HEK293 (cell line): ENCODE results near the gene ZNF619.
A peak's percentile ranks its signal among the peaks of the same experiment; 100 is the strongest.

Experiments
- AEBP2 ChIP-seq: fragments of 450-650 bp; formaldehyde crosslinking; IDR thresholded peaks from 2 replicates; pipeline ENCODE4 v1.5.1; 2016; ENCODE audit warnings: missing biosample characterization, missing genetic modification characterization, borderline replicate concordance
- CTCF ChIP-seq: fragments of 450-650 bp; formaldehyde crosslinking; IDR thresholded peaks from 2 replicates; pipeline ENCODE4 v1.5.1; 2016; ENCODE audit warnings: missing biosample characterization, missing genetic modification characterization
- KLF16 ChIP-seq: fragments of 450-650 bp; formaldehyde crosslinking; IDR thresholded peaks from 2 replicates; pipeline ENCODE4 v1.5.1; 2017; ENCODE audit warnings: missing biosample characterization, missing genetic modification characterization
- KLF17 ChIP-seq: fragments of 450-650 bp; formaldehyde crosslinking; IDR thresholded peaks from 2 replicates; pipeline ENCODE4 v1.5.1; 2016; ENCODE audit warnings: missing biosample characterization, missing genetic modification characterization
- MYNN ChIP-seq: fragments of 450-650 bp; formaldehyde crosslinking; IDR thresholded peaks from 2 replicates; pipeline ENCODE4 v1.5.1; 2016; ENCODE audit warnings: missing biosample characterization, missing genetic modification characterization, borderline replicate concordance
- PRDM6 ChIP-seq: fragments of 450-650 bp; formaldehyde crosslinking; IDR thresholded peaks from 2 replicates; pipeline ENCODE4 v1.5.1; 2017; ENCODE audit warnings: missing biosample characterization, missing genetic modification characterization
- YY1 ChIP-seq: fragments of 450-650 bp; formaldehyde crosslinking; IDR thresholded peaks from 2 replicates; pipeline ENCODE4 v1.5.1; 2018; ENCODE audit warnings: missing biosample characterization, missing genetic modification characterization
- YY2 ChIP-seq: fragments of 450-650 bp; formaldehyde crosslinking; IDR thresholded peaks from 2 replicates; pipeline ENCODE4 v1.5.1; 2016; ENCODE audit warnings: missing biosample characterization, missing genetic modification characterization
- ZEB2 ChIP-seq: fragments of 450-650 bp; formaldehyde crosslinking; IDR thresholded peaks from 2 replicates; pipeline ENCODE4 v1.5.1; 2016; ENCODE audit warnings: missing biosample characterization, missing genetic modification characterization
- ZNF114 ChIP-seq: fragments of 450-650 bp; formaldehyde crosslinking; IDR thresholded peaks from 2 replicates; pipeline ENCODE4 v1.5.0; 2017; ENCODE audit warnings: missing biosample characterization, missing genetic modification characterization
- ZNF133 ChIP-seq: fragments of 450-650 bp; formaldehyde crosslinking; IDR thresholded peaks from 2 replicates; pipeline ENCODE4 v1.5.1; 2016; ENCODE audit warnings: missing biosample characterization, missing genetic modification characterization
- ZNF138 ChIP-seq: fragments of 450-650 bp; formaldehyde crosslinking; IDR thresholded peaks from 2 replicates; pipeline ENCODE4 v1.5.1; 2016; ENCODE audit warnings: missing biosample characterization, missing genetic modification characterization, borderline replicate concordance
- ZNF140 ChIP-seq: fragments of 450-650 bp; formaldehyde crosslinking; IDR thresholded peaks from 2 replicates; pipeline ENCODE4 v1.5.1; 2016; ENCODE audit warnings: missing biosample characterization, missing genetic modification characterization
- ZNF157 ChIP-seq: fragments of 450-650 bp; formaldehyde crosslinking; IDR thresholded peaks from 2 replicates; pipeline ENCODE4 v1.5.1; 2016; ENCODE audit warnings: missing biosample characterization, missing genetic modification characterization
- ZNF175 ChIP-seq: fragments of 450-650 bp; formaldehyde crosslinking; IDR thresholded peaks from 2 replicates; pipeline ENCODE4 v1.5.1; 2016; ENCODE audit warnings: missing biosample characterization, missing genetic modification characterization
- ZNF18 ChIP-seq: fragments of 450-650 bp; formaldehyde crosslinking; IDR thresholded peaks from 2 replicates; pipeline ENCODE4 v1.5.1; 2016; ENCODE audit warnings: missing biosample characterization, missing genetic modification characterization
- ZNF292 ChIP-seq: fragments of 450-650 bp; formaldehyde crosslinking; IDR thresholded peaks from 2 replicates; pipeline ENCODE4 v1.5.1; 2016; ENCODE audit warnings: low read depth, missing biosample characterization, missing genetic modification characterization, borderline replicate concordance
- ZNF302 ChIP-seq: fragments of 450-650 bp; formaldehyde crosslinking; IDR thresholded peaks from 2 replicates; pipeline ENCODE4 v1.5.1; 2016; ENCODE audit warnings: missing biosample characterization, missing genetic modification characterization, low read depth
- ZNF354C ChIP-seq: fragments of 450-650 bp; formaldehyde crosslinking; IDR thresholded peaks from 2 replicates; pipeline ENCODE4 v1.5.1; 2016; ENCODE audit warnings: missing biosample characterization, missing genetic modification characterization, low read depth, borderline replicate concordance
- ZNF366 ChIP-seq: fragments of 450-650 bp; formaldehyde crosslinking; conservative IDR thresholded peaks from 2 replicates; pipeline ENCODE4 v1.5.1; 2016; ENCODE audit warnings: missing biosample characterization, missing genetic modification characterization
- ZNF404 ChIP-seq: fragments of 450-650 bp; formaldehyde crosslinking; IDR thresholded peaks from 2 replicates; pipeline ENCODE4 v1.5.1; 2017; ENCODE audit warnings: missing biosample characterization, missing genetic modification characterization
- ZNF426 ChIP-seq: fragments of 450-650 bp; formaldehyde crosslinking; IDR thresholded peaks from 2 replicates; pipeline ENCODE4 v1.5.1; 2017; ENCODE audit warnings: missing biosample characterization, missing genetic modification characterization, mild to moderate bottlenecking, inconsistent platforms, moderate library complexity
- ZNF449 ChIP-seq: fragments of 450-650 bp; formaldehyde crosslinking; IDR thresholded peaks from 2 replicates; pipeline ENCODE4 v1.5.1; 2017; ENCODE audit warnings: missing biosample characterization, mild to moderate bottlenecking, missing genetic modification characterization, moderate library complexity
- ZNF521 ChIP-seq: fragments of 450-650 bp; formaldehyde crosslinking; IDR thresholded peaks from 2 replicates; pipeline ENCODE4 v1.5.1; 2017; ENCODE audit warnings: missing biosample characterization, mild to moderate bottlenecking, missing genetic modification characterization
- ZNF544 ChIP-seq: fragments of 450-650 bp; formaldehyde crosslinking; IDR thresholded peaks from 2 replicates; pipeline ENCODE4 v1.5.0; 2017; ENCODE audit warnings: missing biosample characterization, missing genetic modification characterization
- ZNF600 ChIP-seq: fragments of 450-650 bp; formaldehyde crosslinking; IDR thresholded peaks from 2 replicates; pipeline ENCODE4 v1.5.1; 2016; ENCODE audit warnings: missing biosample characterization, missing genetic modification characterization
- ZNF660 ChIP-seq: fragments of 450-650 bp; IDR thresholded peaks from 2 replicates; pipeline ENCODE4 v1.5.1; 2018; ENCODE audit warnings: missing biosample characterization, mild to moderate bottlenecking, missing genetic modification characterization
- ZNF670 ChIP-seq: fragments of 450-650 bp; formaldehyde crosslinking; IDR thresholded peaks from 2 replicates; pipeline ENCODE4 v1.5.1; 2016; ENCODE audit warnings: missing biosample characterization, missing genetic modification characterization, low read depth
- ZNF704 ChIP-seq: fragments of 450-650 bp; formaldehyde crosslinking; IDR thresholded peaks from 2 replicates; pipeline ENCODE4 v1.5.1; 2016; ENCODE audit warnings: missing biosample characterization, missing genetic modification characterization
- ZNF792 ChIP-seq: fragments of 450-650 bp; formaldehyde crosslinking; IDR thresholded peaks from 2 replicates; pipeline ENCODE4 v1.5.1; 2016; ENCODE audit warnings: missing biosample characterization, missing genetic modification characterization

Gene ZNF619

GRCh38 chr3:40524568-40525285 lies 47.8 kb downstream of the ZNF619 start, which contains the start of gene ZNF621 (continued):
- TF ChIP-seq ZNF449 (tag by site-specific recombination) (peak; percentile 78), YY1 (peak; percentile 81), AEBP2 (tag by site-specific recombination) (no peak), CTCF (tag by site-specific recombination) (peak; percentile 54; the same call in 1 of the 2 replicates), ZNF366 (tag by site-specific recombination) (no peak), ZNF670 (tag by site-specific recombination) (no peak), ZNF138 (tag by site-specific recombination) (no peak), ZNF792 (tag by site-specific recombination) (no peak), ZNF140 (tag by site-specific recombination) (no peak), KLF17 (tag by site-specific recombination) (no peak; the same call in 1 of the 2 replicates), ZNF133 (no peak), ZNF704 (no peak), ZNF660 (0 out of 2 replicates have a peak, but pooled peaks have one; percentile 42), ZNF292 (no peak), ZNF544 (tag by site-specific recombination) (no peak), KLF16 (tag by site-specific recombination) (peak; percentile 17; the same call in 1 of the 2 replicates), ZEB2 (tag by site-specific recombination) (peak; percentile 75), ZNF600 (peak; percentile 69), ZNF157 (tag by site-specific recombination) (no peak), ZNF426 (tag by site-specific recombination) (no peak), ZNF302 (no peak), ZNF354C (tag by site-specific recombination) (no peak), ZNF404 (tag by site-specific recombination) (no peak), MYNN (no peak), ZNF114 (tag by site-specific recombination) (no peak), YY2 (tag by site-specific recombination) (no peak), ZNF18 (tag by site-specific recombination) (no peak), ZNF175 (tag by site-specific recombination) (no peak), ZNF521 (tag by site-specific recombination) (no peak), PRDM6 (tag by site-specific recombination) (no peak)
